OCI-LY1 (cell line): ENCODE results near the gene TBC1D10A.

ENCODE experiments used
- H2AFZ ChIP-seq: fragments of 200-600 bp; sonication (generic), shearing (Covaris generic); 2 replicates; pipeline ENCODE4 v1.6.0; 2014; ENCODE audit warnings: antibody characterized with exemption, mild to moderate bottlenecking, low read length
- H3F3A ChIP-seq: fragments of 200-600 bp; sonication (generic), shearing (Covaris generic); 2 replicates; pipeline ENCODE4 v1.6.0; 2014; ENCODE audit warnings: mild to moderate bottlenecking, antibody characterized with exemption, low read length, moderate library complexity; ENCODE audit not compliant: insufficient read depth
- H3K27ac ChIP-seq: fragments of 200-600 bp; sonication (generic); 2 replicates; pipeline ENCODE4 v1.5.1; 2014; ENCODE audit warnings: low read length, mixed run types, mild to moderate bottlenecking, low read depth; ENCODE audit not compliant: poor library complexity, severe bottlenecking
- H3K27me3 ChIP-seq: fragments of 200-600 bp; sonication (generic); 2 replicates; pipeline ENCODE4 v1.6.0; 2014; ENCODE audit warnings: antibody characterized with exemption, mild to moderate bottlenecking, low read length, moderate library complexity; ENCODE audit not compliant: insufficient read depth
- H3K36me3 ChIP-seq: fragments of 200-600 bp; sonication (generic); 2 replicates; pipeline ENCODE4 v1.6.1; 2014; ENCODE audit warnings: mild to moderate bottlenecking, antibody characterized with exemption, low read length, moderate library complexity, mixed read lengths; ENCODE audit not compliant: insufficient read depth
- H3K4me1 ChIP-seq: fragments of 200-600 bp; sonication (generic); 2 replicates; pipeline ENCODE4 v1.5.1; 2014; ENCODE audit warnings: mild to moderate bottlenecking, low read length, moderate library complexity; ENCODE audit not compliant: insufficient read depth, severe bottlenecking
- H3K4me2 ChIP-seq: fragments of 200-600 bp; sonication (generic), shearing (Covaris generic); 2 replicates; pipeline ENCODE4 v1.6.1; 2014; ENCODE audit warnings: low read length
- H3K4me3 ChIP-seq: fragments of 200-600 bp; sonication (generic); 2 replicates; pipeline ENCODE4 v1.5.1; 2014; ENCODE audit warnings: low read length, low read depth, mild to moderate bottlenecking, mixed read lengths; ENCODE audit not compliant: poor library complexity, severe bottlenecking
- H3K79me2 ChIP-seq: fragments of 200-600 bp; shearing (Covaris generic); 2 replicates; pipeline ENCODE4 v1.6.1; 2016; ENCODE audit warnings: mixed run types, low read length, mixed read lengths; ENCODE audit not compliant: insufficient read depth
- H3K9ac ChIP-seq: fragments of 200-600 bp; sonication (generic), shearing (Covaris generic); 2 replicates; pipeline ENCODE4 v1.6.1; 2014; ENCODE audit warnings: mild to moderate bottlenecking, low read length, mixed read lengths
- H3K9me2 ChIP-seq: fragments of 200-600 bp; sonication (generic), shearing (Covaris generic); 2 replicates; pipeline ENCODE4 v1.6.1; 2014; ENCODE audit warnings: low read depth, mild to moderate bottlenecking, low read length, mixed read lengths
- H3K9me3 ChIP-seq: fragments of 200-600 bp; shearing (Covaris generic); 2 replicates; pipeline ENCODE4 v1.6.1; 2014; ENCODE audit warnings: low read length, mixed read lengths
- H4K20me1 ChIP-seq: fragments of 200-600 bp; sonication (generic), shearing (Covaris generic); 2 replicates; pipeline ENCODE4 v1.6.0; 2016; ENCODE audit warnings: mild to moderate bottlenecking, low read length; ENCODE audit not compliant: insufficient read depth
- EZH2 ChIP-seq: fragments of 200-600 bp; sonication (generic), shearing (Covaris generic); IDR thresholded peaks from 2 replicates; pipeline ENCODE4 v1.8.0; 2017; ENCODE audit warnings: borderline replicate concordance, mixed run types, mild to moderate bottlenecking, antibody characterized with exemption, low read length, moderate library complexity, mixed read lengths
- TF ChIP-seq, protein P1 (sequence below): fragments of 200-600 bp; sonication (generic), shearing (Covaris generic); IDR thresholded peaks from 2 replicates; pipeline ENCODE4 v1.5.1; 2017; ENCODE audit warnings: mild to moderate bottlenecking, antibody characterized with exemption, low read length, moderate library complexity, mixed read lengths

TBC1D10A gene

DNA sequence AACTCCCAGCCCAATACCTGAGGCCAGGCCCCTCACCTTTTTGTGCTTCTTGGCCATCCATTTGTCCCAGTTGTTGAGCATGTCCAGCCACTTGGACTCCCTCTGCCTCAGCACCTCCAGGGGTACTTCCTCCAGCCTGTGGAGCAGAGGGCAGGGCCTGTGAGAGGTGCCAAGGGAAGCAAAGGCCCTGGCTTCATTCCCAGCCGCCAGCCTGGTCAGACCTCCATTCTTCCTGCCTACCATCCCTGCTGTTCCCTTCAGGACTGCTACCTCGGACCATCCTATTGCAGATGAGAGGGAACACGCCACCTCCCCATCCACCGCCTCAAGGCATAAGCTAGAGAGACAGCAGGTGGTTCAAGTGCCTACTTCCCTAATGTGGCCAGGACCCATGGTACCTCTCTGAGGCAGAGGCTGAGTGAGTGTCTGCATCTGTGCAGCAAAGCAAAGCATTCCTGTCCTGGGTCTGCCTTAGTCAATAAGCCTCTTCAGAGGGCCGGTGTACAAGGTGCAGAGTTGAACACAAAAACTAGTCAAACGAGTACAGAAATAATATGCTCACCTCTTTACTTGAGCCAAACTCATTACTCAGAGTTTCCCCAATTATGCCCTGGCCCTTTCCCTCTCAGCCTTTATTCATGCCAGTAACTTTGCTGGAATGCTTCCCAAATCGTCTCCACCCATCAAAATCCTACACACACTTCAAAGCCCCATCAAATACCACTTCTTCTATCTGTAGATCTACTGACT lies 22.1 kb downstream of the TBC1D10A start:
- H3K4me1 ChIP-seq: peaks cover 81% of the 10 kb centered on the region
- no peaks in the 10 kb centered on the region for H4K20me1 ChIP-seq
- H3F3A ChIP-seq: 0 out of 2 replicates have a peak, but pooled peaks cover 3% of the 10 kb centered on the region
- peak overlapping the region; percentile 99 for H3K27ac ChIP-seq
- H3K9me2 ChIP-seq: no peaks in the 10 kb centered on the region
- H3K4me3 ChIP-seq: peak overlapping the region; percentile 50
- no peaks in the 10 kb centered on the region for H3K79me2 ChIP-seq
- peaks cover 15% of the 10 kb centered on the region; the same call in 1 of the 2 replicates for H3K36me3 ChIP-seq
- peak overlapping the region; percentile 79 for H3K9ac ChIP-seq
- no peaks in the 10 kb centered on the region for H3K9me3 ChIP-seq
- no peak overlapping the region for H2AFZ ChIP-seq
- TF ChIP-seq, protein P1, sequence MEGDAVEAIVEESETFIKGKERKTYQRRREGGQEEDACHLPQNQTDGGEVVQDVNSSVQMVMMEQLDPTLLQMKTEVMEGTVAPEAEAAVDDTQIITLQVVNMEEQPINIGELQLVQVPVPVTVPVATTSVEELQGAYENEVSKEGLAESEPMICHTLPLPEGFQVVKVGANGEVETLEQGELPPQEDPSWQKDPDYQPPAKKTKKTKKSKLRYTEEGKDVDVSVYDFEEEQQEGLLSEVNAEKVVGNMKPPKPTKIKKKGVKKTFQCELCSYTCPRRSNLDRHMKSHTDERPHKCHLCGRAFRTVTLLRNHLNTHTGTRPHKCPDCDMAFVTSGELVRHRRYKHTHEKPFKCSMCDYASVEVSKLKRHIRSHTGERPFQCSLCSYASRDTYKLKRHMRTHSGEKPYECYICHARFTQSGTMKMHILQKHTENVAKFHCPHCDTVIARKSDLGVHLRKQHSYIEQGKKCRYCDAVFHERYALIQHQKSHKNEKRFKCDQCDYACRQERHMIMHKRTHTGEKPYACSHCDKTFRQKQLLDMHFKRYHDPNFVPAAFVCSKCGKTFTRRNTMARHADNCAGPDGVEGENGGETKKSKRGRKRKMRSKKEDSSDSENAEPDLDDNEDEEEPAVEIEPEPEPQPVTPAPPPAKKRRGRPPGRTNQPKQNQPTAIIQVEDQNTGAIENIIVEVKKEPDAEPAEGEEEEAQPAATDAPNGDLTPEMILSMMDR: no peak
- TF ChIP-seq EZH2: no peak
- no peaks in the 10 kb centered on the region for H3K27me3 ChIP-seq
- H3K4me2 ChIP-seq: peak overlapping the region; percentile 78

DNA sequence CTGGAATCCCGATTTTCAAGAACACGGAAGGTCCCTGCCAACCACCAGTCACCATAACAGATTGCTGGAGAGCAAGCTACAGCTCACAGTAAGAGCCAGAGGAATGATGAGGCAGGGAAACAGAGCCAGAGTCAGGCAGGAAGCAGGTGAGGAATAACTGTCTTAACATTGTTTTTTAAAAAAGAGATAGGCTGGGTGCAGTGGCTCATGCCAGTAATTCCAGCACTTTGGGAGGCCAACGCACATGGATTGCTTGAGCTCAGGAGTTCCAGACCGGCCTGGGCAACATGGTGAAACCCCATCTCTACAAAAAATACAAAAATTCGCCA lies 24.0 kb downstream of the TBC1D10A start:
- Histone ChIP-seq H3K27me3 (no peaks in the 10 kb centered on the region), H3K9ac (no peak overlapping the region; the same call in 1 of the 2 replicates), H3K9me3 (no peaks in the 10 kb centered on the region), H4K20me1 (no peaks in the 10 kb centered on the region), H3K4me3 (no peak overlapping the region), H2AFZ (no peak overlapping the region), H3K36me3 (peaks cover 15% of the 10 kb centered on the region; the same call in 1 of the 2 replicates), H3K27ac (peak overlapping the region; percentile 99), H3K79me2 (no peaks in the 10 kb centered on the region), H3K4me2 (peak overlapping the region; percentile 28; the same call in 1 of the 2 replicates), H3K4me1 (peaks cover 62% of the 10 kb centered on the region), H3K9me2 (no peaks in the 10 kb centered on the region), H3F3A (0 out of 2 replicates have a peak, but pooled peaks cover 3% of the 10 kb centered on the region)
- TF ChIP-seq, protein P1: no peak
- no peak for TF ChIP-seq EZH2

DNA sequence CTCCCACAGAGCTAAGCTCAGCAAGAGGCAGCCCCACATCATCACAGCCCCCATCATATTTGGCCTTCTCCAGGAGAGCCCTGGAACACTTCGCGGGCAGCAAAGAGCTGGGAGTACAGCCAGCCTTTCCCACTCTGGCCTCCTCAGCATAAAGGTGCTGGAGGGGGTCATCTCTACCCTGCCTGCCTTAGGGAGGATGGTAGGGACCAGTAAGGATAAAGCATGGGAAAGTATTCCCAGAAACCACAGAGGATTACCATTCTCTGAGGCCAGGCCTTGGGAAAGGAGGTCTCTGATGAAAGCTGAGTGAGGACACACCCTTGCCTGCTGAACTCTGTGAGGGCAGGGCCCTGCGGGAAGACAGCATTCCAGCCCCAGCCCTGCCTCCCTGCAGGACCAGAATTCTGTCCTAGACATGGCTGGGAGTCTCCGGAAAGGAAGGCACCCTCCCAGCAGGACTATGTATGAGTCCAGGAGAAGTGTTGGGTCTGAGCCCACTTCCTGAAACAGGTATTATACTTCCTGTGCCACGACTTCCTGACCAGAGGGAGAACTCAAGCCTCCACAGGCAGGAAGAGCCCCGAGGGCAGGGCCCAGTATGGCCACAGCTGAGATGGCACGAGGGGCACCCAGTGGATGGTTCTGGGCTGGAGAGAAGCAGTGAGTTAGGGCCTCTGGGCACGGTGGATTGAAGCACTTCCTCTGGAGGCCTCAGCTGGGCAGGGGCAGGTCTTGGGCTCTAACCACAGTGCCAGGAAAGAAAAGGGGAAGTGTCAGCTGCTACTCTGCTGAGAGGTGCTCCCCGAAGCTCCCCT lies 24.5 kb downstream of the TBC1D10A start:
- H3K4me3 ChIP-seq: no peak overlapping the region
- no peaks in the 10 kb centered on the region for H3K27me3 ChIP-seq
- no peak for TF ChIP-seq EZH2
- TF ChIP-seq, protein P1: no peak
- H3K4me2 ChIP-seq: peak overlapping the region; percentile 28; the same call in 1 of the 2 replicates
- H3F3A ChIP-seq: 0 out of 2 replicates have a peak, but pooled peaks cover 3% of the 10 kb centered on the region
- peaks cover 17% of the 10 kb centered on the region; the same call in 1 of the 2 replicates for H3K36me3 ChIP-seq
- no peaks in the 10 kb centered on the region for H4K20me1 ChIP-seq
- no peaks in the 10 kb centered on the region for H3K9me2 ChIP-seq
- peak overlapping the region; percentile 99 for H3K27ac ChIP-seq
- H3K4me1 ChIP-seq: peaks cover 58% of the 10 kb centered on the region
- H3K79me2 ChIP-seq: no peaks in the 10 kb centered on the region
- no peaks in the 10 kb centered on the region for H3K9me3 ChIP-seq
- no peak overlapping the region for H2AFZ ChIP-seq
- H3K9ac ChIP-seq: peak overlapping the region; percentile 5; the same call in 1 of the 2 replicates
